Measurements from ENCODE around the gene ARMS2.

GRCh38 chr10:122474131-122474818, 19.8 kb downstream of the ARMS2 start:
- TF ChIP-seq CTCF (IDR thresholded peaks at IDR 0.05) (no peak), POLR2A (IDR thresholded peaks at IDR 0.05) (no peak), POLR2AphosphoS5 (IDR thresholded peaks at IDR 0.05) (no peak)

Measured in stomach (tissue), 4 donors.